ENCODE data around the gene MYH6. TPM values are rescaled to one million over a fixed set of nuclear protein-coding genes. Genes with fewer than 3 reads are reported as not detected.
"Not testable (repeated sequence)": the region's sequence is repeated elsewhere in the genome, so short reads cannot be mapped to it uniquely, and the experiment has no call there.

MYH6 gene
- polyA plus RNA-seq, 4 donors: 0.21 to 0.35 (median 0.24) TPM

DNA sequence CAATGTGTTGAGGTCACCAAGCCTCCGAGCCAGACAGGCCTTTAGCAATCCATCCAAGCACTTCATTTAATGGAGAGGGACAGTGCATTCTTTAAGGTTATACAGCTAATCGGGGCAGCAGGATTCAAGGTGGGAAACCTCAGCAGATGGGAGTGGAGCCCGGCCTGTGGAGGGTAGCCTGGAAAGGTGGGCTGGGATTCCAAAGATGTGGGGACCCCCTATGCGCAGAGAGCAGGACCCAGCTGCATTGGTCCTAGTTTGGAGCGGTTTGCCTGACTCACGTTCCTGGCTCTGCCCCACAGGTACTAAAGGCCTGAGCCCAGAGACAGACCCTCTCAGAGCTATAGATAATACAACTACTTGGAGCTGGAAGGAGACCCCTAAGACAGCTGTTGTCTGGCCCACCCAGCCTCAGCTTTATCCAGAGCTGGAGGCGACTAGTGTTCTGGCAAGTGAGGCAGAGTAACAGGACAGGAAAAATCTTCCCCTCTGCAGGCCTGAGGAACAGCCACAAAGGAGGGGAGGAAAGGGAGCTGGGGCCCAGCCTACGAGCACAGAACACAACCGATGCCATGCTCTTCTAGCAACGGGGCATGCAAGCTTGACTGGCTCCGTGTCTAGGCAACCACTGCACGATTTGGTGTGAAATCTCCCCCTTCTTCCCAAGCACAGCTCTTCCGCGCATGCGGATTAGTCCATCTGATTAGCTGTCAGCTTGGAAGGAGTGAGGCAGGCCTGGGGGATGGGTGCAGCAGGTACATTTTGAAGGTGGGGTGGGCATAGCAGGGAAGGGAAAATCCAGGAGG is 28.5 kb upstream of the MYH6 start:
- DNase-seq (ENCODE audit: low read depth in 4 of 4, low spot score in 2 of 4): peak; percentile 56 to 91 (median 72)

GRCh38 chr14:23435543-23436326 is 27.7 kb upstream of the MYH6 start, which contains the start of gene MYH7:
Gene MYH7 (minus strand): TSS chr14:23435660. CDS start chr14:23433732, 1,928 bp downstream.
- DNase-seq (ENCODE audit: low read depth in 4 of 4, low spot score in 2 of 4): no peak

DNA sequence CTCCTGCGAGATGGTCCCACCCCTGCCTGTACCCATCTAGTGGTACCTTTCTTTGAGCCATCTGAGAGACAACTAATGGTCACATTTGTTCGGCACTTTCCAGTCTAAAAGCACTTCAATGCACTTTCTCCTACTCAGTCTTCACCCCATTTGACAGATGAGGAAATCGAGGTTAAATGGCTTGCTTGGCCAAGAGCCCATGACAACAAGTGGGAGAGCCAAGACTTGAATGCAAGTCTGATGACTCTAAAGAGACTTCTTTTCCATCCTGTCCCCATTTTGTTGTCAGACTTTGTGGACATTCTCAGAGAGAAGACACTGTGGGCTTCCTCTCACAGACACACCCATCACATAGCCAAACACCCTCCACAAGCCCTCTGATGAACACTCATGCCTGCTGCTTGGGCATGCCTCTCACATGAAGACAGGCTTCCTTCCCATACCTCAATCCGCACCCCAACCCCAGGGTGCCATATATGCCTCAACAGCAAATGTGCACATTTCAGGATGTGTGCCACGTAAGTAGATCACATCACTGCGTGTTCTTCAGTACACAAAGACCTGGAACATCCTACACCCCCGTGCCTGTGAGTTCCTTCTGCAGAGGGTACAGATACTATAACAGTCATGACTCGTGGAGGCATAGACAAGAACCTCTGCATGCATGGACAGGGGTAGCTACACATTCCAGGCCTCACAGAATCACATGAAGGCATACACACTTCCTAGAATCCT is 26.6 kb upstream of the MYH6 start:
- no peak for DNase-seq (ENCODE audit: low read depth in 4 of 4, low spot score in 2 of 4)

GRCh38 chr14:23433457-23433856 is 25.4 kb upstream of the MYH6 start:
- DNase-seq (ENCODE audit: low read depth in 4 of 4, low spot score in 2 of 4): no peak

DNA sequence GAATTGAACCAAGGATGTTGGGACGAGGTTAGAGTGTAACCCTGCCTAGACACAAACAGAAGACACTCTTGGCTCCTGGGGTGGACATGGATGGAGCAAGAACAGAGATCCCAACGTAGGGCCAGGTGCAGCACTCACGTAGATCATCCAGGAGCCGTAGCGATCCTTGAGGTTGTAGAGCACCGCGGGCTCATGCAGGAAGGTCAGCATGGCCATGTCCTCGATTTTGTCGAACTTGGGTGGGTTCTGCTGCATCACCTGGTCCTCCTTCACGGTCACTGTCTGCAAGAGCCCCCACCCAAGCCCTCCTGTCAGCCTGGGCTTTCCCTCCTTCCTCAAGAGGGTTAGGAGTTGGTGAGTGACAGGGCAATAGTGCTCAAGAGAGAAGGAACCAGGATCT is 24.9 kb upstream of the MYH6 start:
- DNase-seq (ENCODE audit: low read depth in 4 of 4, low spot score in 2 of 4): no peak

- no peak for DNase-seq (ENCODE audit: low read depth in 4 of 4, low spot score in 2 of 4)
These were observed 24.2 kb upstream of the MYH6 start for GRCh38 chr14:23432102-23432925.

DNA sequence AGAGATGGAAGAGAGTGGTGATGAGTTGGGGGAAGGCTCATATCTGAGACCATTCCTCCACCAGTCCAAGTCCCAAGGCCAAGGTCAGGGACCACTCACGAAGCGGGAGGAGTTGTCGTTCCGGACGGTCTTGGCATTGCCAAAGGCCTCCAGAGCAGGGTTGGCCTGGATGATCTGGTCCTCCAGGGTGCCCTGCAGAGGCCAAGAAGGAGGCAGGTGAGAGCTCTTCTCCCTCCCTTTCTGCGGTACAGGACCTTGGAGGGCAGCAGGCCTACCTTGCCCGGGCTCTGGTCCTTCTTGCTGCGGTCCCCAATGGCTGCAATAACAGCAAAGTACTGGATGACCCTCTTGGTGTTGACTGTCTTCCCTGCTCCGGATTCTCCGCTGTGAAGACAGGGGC is 23.4 kb upstream of the MYH6 start:
- no peak for DNase-seq (ENCODE audit: low read depth in 4 of 4, low spot score in 2 of 4)

- DNase-seq (ENCODE audit: low read depth in 4 of 4, low spot score in 2 of 4): no peak
These were observed 22.6 kb upstream of the MYH6 start for GRCh38 chr14:23430723-23431085.

DNA sequence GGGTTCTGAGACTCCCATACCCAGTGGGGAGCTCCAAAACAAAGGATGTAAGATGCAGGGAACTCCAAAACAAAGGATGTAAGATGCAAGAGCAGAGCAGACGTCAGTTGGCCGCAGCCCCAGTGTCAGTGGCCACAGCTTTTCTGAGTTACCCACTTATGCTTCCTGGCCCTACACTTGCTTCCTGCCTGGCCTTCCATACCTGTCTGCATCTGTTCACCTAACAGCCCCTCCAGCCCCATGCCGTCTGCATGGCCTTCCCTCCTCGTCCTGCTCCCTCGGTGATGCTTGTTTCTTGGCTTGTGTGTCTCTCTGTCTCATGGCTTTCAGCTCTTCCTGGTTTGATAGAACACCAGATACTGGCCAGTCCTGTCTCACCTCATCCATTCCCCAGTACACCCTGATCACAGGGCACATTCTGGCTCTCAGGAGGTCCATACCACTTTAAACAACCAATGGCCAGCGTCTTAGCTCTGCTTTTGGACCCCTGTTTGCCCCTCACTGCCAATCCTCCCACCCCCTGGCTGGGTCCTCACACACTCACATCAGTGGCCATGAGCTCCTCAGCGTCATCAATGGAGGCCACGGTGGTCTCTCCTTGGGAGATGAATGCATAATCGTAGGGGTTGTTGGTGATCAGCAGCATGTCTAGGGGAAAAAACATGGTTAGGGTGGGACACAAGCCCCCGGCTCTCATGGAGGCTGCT is 22.1 kb upstream of the MYH6 start:
- DNase-seq (ENCODE audit: low read depth in 4 of 4, low spot score in 2 of 4): no peak

GRCh38 chr14:23428686-23429495 is 20.8 kb upstream of the MYH6 start:
- no peak for DNase-seq (ENCODE audit: low read depth in 4 of 4, low spot score in 2 of 4)

- not testable (repeated sequence) for DNase-seq (ENCODE audit: low read depth in 4 of 4, low spot score in 2 of 4)
These were observed 17.7 kb upstream of the MYH6 start for GRCh38 chr14:23425798-23426197.

- DNase-seq (ENCODE audit: low read depth in 4 of 4, low spot score in 2 of 4): no peak
These were observed 17.1 kb upstream of the MYH6 start for GRCh38 chr14:23425169-23425568.

GRCh38 chr14:23423657-23424056 is 15.6 kb upstream of the MYH6 start:
- DNase-seq (ENCODE audit: low read depth in 4 of 4, low spot score in 2 of 4): no peak

GRCh38 chr14:23421594-23421993 is 13.5 kb upstream of the MYH6 start:
- DNase-seq (ENCODE audit: low read depth in 4 of 4, low spot score in 2 of 4): no peak

DNA sequence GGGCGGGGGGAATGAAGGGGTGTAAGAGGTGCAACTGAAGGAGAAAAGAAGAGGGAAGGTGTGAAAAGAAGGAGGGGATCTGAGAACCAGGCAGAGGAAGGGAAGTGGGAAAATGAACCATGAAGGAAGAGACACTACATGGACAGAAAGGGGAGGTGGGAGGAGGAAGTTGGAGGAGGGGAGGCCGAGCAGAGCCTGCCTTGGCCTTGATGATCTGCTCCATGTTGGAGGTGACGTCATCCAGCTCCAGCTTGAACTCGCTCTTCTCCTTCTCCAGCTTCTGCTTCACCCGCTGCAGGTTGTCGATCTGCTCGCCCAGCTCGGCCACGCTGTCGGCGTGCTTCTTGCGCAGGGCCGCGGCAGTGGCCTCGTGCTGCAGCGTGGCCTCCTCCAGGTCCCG is 11.6 kb upstream of the MYH6 start:
- DNase-seq (ENCODE audit: low read depth in 4 of 4, low spot score in 2 of 4): not testable (repeated sequence)

GRCh38 chr14:23418021-23418420 is 9.9 kb upstream of the MYH6 start:
- no peak for DNase-seq (ENCODE audit: low read depth in 4 of 4, low spot score in 2 of 4)

GRCh38 chr14:23417269-23417668 is 9.2 kb upstream of the MYH6 start:
- DNase-seq (ENCODE audit: low read depth in 4 of 4, low spot score in 2 of 4): not testable (repeated sequence)

DNA sequence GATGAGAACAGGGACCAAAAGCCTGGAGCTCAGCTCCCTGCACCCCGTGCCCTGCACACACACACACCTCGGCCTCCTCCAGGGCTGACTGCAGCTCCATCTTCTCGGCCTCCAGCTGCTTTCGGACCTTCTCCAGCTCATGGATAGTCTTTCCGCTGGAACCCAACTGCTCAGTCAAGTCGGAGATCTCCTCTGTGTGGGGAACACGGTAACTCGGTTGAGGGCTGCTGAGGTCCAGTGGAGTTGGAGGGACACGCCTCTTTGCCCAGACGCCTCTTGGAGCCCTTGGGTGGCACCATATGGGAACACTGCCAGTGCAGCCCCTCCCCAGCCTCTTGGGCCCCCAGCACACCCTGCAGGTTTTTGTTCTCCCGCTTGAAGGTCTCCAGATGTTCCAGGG is 8.7 kb upstream of the MYH6 start:
- no peak for DNase-seq (ENCODE audit: low read depth in 4 of 4, low spot score in 2 of 4)

Measured in left renal cortex interstitium (tissue), 4 donors.